ENCODE measurements around the gene TFDP2. TPM values are rescaled to one million over a fixed set of nuclear protein-coding genes. Genes with fewer than 3 reads are reported as not detected.

TFDP2 gene
- total and polyA plus RNA-seq, 9 of the 15 experiments (the other 6 are each of a cell fraction or from before 2014, with no cell fraction given) = 95.6 to 179 (median 126) TPM

Small RNA genes within 50 kb of the gene (small RNA-seq; reads per million reads assigned to genes)
- not detected for gene RNU6-425P
- gene RNU6-509P = not detected

Other genes with a start within 250 kb of the TFDP2 start
- gene GK5, start 76.0 kb upstream of the TFDP2 start, total RNA-seq (2014; rRNA removed) = 10.4 TPM in 2 replicates
- 17.5 and 23.0 TPM in 2 replicates for gene GK5, start 76.0 kb upstream of the TFDP2 start, total RNA-seq (2014; rRNA removed; fragmentation: Illumina TruSeq; extraction: Trizol)
- 14.3 and 15.2 TPM in 2 replicates for gene GK5, start 76.0 kb upstream of the TFDP2 start, total RNA-seq (2015; rRNA removed; fragmentation: Illumina TruSeq; extraction: Trizol)
- gene GK5, start 76.0 kb upstream of the TFDP2 start, total RNA-seq (2021) = 16.7 and 17.9 TPM in 2 replicates
- 15.2 and 21.2 TPM in 2 replicates for gene GK5, start 76.0 kb upstream of the TFDP2 start, polyA plus RNA-seq (2011; rRNA removed)
- gene GK5, start 76.0 kb upstream of the TFDP2 start, polyA plus RNA-seq (2014; fragmentation: Illumina TruSeq; extraction: Trizol) = 9.9 and 11.1 TPM in 2 replicates
- 1 to 10 TPM; 2.3 to 2.7 TPM for gene GK5, start 76.0 kb upstream of the TFDP2 start, polyA plus RNA-seq (2014; fragmentation: Nextera tagmentation; extraction: Ambion mirVana)
- 11.7 and 14.8 TPM in 2 replicates for gene GK5, start 76.0 kb upstream of the TFDP2 start, polyA plus RNA-seq (2014; rRNA removed)

Measured in K562 (cell line).